Astrocyte of the spinal cord (primary cell): ENCODE data around the gene NOP58.
A peak's percentile ranks its signal among the peaks of the same experiment; 100 is the strongest.

Experiments used
- DNase-seq: peaks from one replicate; pipeline ENCODE4 v3.0.0; 2011; ENCODE audit warnings: low read depth, low spot score
- H3K4me3 ChIP-seq: 2 replicates; pipeline ENCODE4 v1.5.1; 2011; ENCODE audit warnings: low read depth, mild to moderate bottlenecking, low read length, moderate library complexity
- in situ Hi-C: cut with HindIII; loops from 2 replicates; pipeline ENCODE4 v1.10.0; 2017; ENCODE audit warnings: low sequenced_read_pairs
- TF ChIP-seq, protein P1 (sequence below): IDR thresholded peaks from 2 replicates; pipeline ENCODE4 v1.5.1; 2012; ENCODE audit warnings: low read depth, mild to moderate bottlenecking, low read length, inconsistent platforms

NOP58 gene

DNA sequence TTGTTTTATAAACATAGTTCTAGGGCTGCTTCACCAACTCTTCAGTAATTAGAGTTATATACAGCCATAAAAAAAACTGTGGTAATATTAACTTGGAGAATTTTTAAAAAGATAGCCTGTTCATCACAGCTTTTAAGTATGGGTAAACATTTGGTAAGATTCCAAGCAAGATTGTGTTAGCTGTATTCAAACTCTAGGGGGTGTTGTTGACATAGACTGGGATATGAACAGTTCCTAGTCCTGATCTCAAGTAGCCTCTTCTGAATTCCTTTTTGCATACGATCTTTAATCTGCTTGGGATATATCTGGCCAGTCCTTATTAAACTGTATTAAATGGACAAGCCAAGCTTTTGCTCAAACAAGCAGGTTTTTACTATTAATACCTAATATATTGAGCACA, 13.4 kb downstream of the NOP58 start:
- in situ Hi-C loops, result no loop called here
- H3K4me3 ChIP-seq, result no peak overlapping the region
- TF ChIP-seq, protein P1, sequence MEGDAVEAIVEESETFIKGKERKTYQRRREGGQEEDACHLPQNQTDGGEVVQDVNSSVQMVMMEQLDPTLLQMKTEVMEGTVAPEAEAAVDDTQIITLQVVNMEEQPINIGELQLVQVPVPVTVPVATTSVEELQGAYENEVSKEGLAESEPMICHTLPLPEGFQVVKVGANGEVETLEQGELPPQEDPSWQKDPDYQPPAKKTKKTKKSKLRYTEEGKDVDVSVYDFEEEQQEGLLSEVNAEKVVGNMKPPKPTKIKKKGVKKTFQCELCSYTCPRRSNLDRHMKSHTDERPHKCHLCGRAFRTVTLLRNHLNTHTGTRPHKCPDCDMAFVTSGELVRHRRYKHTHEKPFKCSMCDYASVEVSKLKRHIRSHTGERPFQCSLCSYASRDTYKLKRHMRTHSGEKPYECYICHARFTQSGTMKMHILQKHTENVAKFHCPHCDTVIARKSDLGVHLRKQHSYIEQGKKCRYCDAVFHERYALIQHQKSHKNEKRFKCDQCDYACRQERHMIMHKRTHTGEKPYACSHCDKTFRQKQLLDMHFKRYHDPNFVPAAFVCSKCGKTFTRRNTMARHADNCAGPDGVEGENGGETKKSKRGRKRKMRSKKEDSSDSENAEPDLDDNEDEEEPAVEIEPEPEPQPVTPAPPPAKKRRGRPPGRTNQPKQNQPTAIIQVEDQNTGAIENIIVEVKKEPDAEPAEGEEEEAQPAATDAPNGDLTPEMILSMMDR, result peak; percentile 78
- DNase-seq, result peak; percentile 72

DNA sequence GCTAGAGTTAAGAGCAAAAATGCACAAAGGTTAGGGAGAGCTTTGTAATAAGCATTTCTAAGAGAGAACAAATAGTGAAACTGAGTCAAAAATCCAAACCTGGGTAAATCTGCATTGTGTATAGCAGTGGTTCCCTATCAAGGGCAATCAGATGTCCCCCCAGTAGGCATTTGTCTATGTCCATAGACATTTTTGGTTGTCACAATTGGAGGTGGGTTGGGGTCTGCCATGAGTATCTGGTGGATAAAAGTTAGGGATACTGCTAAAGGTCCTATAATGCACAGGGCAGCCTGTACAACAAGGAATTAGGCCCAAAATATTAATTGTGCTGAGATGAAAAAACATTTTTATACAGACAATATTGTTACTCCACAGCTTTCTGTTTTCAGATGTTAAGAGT, 21.0 kb downstream of the NOP58 start:
- H3K4me3 ChIP-seq, result no peak overlapping the region
- TF ChIP-seq, protein P1, result no peak
- in situ Hi-C loops, result no loop called here
- DNase-seq, result no peak

DNA sequence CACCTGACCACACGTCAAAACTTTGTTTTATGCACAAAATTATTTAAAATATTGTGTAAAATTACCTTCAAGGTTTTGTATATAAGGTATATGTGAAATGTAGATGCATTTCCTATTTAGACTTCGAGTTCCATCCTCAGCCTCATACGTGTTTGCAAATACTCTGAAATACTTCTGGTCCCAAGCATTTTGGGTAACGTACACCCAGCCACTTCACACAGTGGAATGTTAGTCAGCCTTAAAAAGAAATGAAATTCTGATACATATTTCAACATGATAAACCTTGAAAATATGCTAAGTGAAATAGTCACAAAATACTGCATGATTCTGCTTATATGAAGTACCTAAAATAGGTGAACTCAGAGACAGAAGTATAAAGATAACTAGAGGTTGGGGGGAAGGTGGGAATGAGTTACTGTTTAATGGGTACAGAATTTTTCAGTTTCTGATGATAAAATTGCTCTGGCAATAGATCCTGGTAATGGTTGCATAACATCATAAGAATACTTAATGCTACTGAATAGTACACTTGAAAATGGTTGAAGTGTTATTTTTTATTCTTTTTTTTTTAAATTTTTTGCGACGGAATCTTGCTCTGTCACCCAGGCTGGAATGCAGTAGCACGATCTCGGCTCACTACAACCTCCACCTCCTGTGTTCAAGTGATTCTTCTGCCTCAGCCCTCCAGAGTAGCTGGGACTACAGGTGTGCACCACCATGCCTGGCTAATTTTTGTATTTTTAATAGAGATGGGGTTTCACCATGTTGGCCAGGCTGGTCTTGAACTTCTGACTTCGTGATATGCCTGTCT, 24.0 kb downstream of the NOP58 start:
- H3K4me3 ChIP-seq, result no peak overlapping the region
- TF ChIP-seq, protein P1, result no peak
- no peak for DNase-seq
- in situ Hi-C loops, result no loop called here

DNA sequence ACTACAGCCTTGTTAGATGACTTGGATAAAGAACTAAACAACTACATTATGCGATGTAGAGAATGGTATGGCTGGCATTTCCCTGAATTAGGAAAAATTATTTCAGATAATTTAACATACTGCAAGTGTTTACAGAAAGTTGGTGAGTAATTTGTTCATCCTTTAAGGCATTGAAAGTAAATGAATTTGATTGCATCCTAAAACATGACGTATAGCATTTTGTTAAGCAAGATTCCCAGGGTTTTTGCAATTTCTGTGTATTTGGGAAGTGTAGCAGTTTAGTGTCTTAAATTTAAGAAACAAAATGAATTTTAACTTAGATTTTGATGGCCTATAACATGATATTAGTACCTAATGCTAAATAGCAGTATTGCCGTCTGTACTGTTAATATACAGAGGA, 24.8 kb downstream of the NOP58 start:
- no peak overlapping the region for H3K4me3 ChIP-seq
- in situ Hi-C loops, result no loop called here
- DNase-seq, result no peak
- TF ChIP-seq, protein P1, result no peak

DNA sequence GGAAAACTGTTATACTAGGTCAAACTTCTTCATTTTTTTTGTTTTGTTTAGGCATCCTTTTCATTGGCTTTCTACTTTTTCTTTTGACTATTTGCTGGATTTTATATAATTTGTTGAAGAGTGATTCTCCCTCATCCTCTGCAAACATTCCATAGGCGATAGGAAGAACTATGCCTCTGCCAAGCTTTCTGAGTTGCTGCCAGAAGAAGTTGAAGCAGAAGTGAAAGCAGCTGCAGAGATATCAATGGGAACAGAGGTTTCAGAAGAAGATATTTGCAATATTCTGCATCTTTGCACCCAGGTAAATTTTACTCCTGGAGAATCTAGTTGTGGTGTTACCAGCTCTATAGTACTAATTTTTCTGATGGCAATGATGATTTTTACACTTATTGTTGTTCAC, 25.4 kb downstream of the NOP58 start:
- DNase-seq, result no peak
- in situ Hi-C loops, result no loop called here
- H3K4me3 ChIP-seq, result no peak overlapping the region

DNA sequence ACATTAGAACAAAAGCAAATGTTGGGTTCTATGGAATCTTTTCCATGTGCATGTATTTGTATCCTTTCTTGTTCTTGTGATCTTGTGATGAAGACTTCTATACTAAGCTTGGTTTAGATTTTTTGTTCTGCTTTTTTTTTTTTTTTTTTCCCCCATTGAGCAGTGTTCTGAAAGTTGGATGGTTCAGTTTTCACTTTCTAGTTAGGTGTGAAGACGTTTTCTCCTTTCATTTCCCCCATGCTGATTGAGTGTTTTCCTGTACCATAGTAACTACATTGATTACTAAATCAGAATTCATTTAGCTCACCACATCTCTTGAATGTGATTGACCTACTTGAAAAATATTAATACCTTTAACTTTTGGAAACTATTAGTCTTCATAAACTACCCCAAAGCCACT, 34.1 kb downstream of the NOP58 start:
- no peak overlapping the region for H3K4me3 ChIP-seq
- TF ChIP-seq, protein P1, result no peak
- in situ Hi-C loops, result no loop called here
- DNase-seq, result no peak

More for the DNA sequence above, 25.4 kb downstream of the NOP58 start:
- TF ChIP-seq, protein P1, result no peak

DNA sequence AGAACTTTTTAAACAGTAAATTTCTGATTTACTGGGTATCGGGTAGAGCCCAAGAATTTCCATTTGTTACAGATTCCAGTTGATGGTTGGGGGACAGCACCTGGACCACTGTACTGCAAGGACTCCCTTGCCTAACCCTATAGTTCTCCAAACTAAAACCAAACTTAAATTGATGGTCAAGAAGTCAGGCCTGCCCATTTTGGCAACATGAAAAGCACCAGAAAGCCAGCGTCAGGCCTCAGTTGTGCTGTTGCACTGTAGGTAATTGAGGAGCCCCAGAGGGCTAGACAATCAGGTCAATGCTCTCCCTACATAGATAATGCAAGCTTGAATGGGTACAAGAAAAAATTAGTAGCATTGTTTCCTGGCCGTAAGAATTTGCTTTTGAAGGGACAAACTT, 40.5 kb downstream of the NOP58 start:
- H3K4me3 ChIP-seq, result no peak overlapping the region
- in situ Hi-C loops, result no loop called here
- TF ChIP-seq, protein P1, result no peak
- DNase-seq, result no peak
